GM18868 (cell line): ENCODE measurements around the gene ETHE1.

Source experiments
- ATAC-seq: cut with Tn5 transposase; IDR thresholded peaks from one replicate; pipeline ENCODE4 v1.9.1; 2021; ENCODE audit warnings: mild to moderate bottlenecking, moderate library complexity; ENCODE audit not compliant: unreplicated experiment

ETHE1 gene

GRCh38 chr19:43495082-43495481, 31.9 kb downstream of the ETHE1 start:
- no peak for ATAC-seq

GRCh38 chr19:43490759-43491158, 36.2 kb downstream of the ETHE1 start:
- ATAC-seq = no peak

GRCh38 chr19:43489979-43490599, 36.9 kb downstream of the ETHE1 start:
- no peak for ATAC-seq

- ATAC-seq = peak; percentile 39
These were observed 37.7 kb downstream of the ETHE1 start for GRCh38 chr19:43489310-43489709.

- ATAC-seq = no peak
These were observed 38.8 kb downstream of the ETHE1 start for GRCh38 chr19:43488179-43488578.

- ATAC-seq = no peak
These were observed 40.6 kb downstream of the ETHE1 start for GRCh38 chr19:43486412-43486811.

- ATAC-seq = no peak
These were observed 41.0 kb downstream of the ETHE1 start for GRCh38 chr19:43485951-43486350.

GRCh38 chr19:43483281-43483680, 43.7 kb downstream of the ETHE1 start:
- ATAC-seq = no peak

- ATAC-seq = no peak
These were observed 44.8 kb downstream of the ETHE1 start for GRCh38 chr19:43482193-43482592.

- ATAC-seq = no peak
These were observed 45.3 kb downstream of the ETHE1 start for GRCh38 chr19:43481701-43482100.

GRCh38 chr19:43480574-43480973, 46.4 kb downstream of the ETHE1 start:
- no peak for ATAC-seq

- no peak for ATAC-seq
These were observed 46.9 kb downstream of the ETHE1 start for GRCh38 chr19:43479961-43480561.

GRCh38 chr19:43479226-43479625, 47.8 kb downstream of the ETHE1 start:
- ATAC-seq = no peak

- ATAC-seq = no peak
These were observed 48.7 kb downstream of the ETHE1 start for GRCh38 chr19:43478323-43478722.

GRCh38 chr19:43476606-43477005, 50.4 kb downstream of the ETHE1 start:
- no peak for ATAC-seq

GRCh38 chr19:43474986-43475705, 51.9 kb downstream of the ETHE1 start:
- ATAC-seq = no peak

GRCh38 chr19:43474487-43474886, 52.5 kb downstream of the ETHE1 start:
- ATAC-seq = no peak

GRCh38 chr19:43471091-43471490, 55.9 kb downstream of the ETHE1 start:
- no peak for ATAC-seq

GRCh38 chr19:43470288-43470687, 56.7 kb downstream of the ETHE1 start:
- no peak for ATAC-seq

GRCh38 chr19:43469160-43469480, 57.9 kb downstream of the ETHE1 start:
- no peak for ATAC-seq

- no peak for ATAC-seq
These were observed 58.4 kb downstream of the ETHE1 start for GRCh38 chr19:43468354-43469159.

GRCh38 chr19:43467730-43468129, 59.3 kb downstream of the ETHE1 start:
- no peak for ATAC-seq
